ENCODE results near the gene VWDE.
"Not testable (repeated sequence)": the region's sequence is repeated elsewhere in the genome, so short reads cannot be mapped to it uniquely, and the experiment has no call there.

Gene VWDE

DNA sequence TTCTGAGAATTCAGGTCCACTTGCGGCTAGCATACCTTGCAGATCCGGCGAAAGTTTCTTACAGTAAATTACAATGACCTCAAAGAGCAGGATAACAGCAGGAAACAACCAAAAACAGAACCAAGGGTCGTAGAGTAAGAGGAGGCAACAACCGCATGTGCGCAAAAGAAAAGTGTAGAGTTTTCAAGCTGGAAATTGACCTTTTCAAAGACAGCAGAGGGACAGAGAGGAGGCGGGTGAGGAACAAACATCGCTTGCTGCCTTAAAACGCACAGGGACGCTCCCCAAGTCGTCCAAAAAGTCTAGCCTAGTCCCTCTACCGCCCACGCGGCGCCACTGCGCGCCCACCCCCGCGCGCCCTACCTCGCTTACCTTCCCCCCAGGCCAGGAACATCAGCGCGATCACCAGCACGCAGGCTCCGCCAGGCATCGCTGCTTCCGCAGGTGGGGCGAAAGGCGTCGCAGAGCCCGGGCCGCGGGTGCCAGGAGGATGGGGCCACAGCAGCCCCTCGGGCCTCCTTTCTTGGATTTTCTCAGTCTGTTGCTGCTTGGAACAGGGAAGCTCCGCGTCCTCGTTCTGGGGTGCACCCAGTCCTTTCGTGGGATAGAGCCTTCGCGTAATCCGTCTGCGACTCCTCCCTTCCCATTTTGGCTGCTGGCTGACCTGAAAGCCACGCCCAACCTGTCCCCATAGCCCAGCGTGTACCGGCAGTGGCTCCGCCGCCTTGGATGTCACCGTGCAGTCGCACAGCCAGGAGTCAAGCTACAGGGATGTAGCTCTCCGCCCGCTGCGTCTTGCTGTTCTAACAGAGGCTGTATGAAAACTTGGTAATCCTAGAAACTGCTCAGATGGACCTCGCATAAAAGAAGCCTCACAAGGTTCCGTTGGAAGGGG, at the start of gene VWDE:
VWDE (minus strand) TSS at position 579 of the 895 bp plus-strand sequence; CDS start at position 430, 149 bp downstream.
- DNase-seq: peak; percentile 69

DNA sequence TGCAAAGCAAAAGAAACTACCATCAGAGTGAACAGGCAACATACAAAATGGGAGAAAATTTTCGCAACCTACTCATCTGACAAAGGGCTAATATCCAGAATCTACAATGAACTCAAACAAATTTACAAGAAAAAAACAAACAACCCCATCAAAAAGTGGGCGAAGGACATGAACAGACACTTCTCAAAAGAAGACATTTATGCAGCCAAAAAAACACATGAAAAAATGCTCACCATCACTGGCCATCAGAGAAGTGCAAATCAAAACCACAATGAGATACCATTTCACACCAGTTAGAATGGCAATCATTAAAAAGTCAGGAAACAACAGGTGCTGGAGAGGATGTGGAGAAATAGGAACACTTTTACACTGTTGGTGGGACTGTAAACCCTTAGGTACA, 49.5 kb upstream of the VWDE start:
- DNase-seq: not testable (repeated sequence)

DNA sequence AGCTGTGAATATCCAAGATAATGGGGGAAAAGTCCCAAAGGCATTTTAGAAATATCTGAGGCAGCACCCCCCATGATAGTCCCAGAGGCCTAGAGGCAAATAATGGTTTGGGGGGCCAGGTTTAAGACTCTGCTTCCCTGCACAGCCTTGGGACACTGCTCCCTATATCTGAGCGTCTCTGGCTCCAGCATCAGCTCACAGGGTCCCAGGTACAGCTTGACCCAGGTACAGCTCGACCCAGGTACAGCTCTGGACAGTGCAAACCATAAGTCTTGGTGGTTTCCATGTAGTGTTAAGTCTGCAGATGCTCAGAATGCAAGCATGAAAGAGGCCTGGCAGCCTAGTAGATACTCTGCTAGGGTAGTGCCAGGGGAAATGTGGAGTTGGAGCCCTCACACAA, 47.0 kb upstream of the VWDE start:
- no peak for DNase-seq

DNA sequence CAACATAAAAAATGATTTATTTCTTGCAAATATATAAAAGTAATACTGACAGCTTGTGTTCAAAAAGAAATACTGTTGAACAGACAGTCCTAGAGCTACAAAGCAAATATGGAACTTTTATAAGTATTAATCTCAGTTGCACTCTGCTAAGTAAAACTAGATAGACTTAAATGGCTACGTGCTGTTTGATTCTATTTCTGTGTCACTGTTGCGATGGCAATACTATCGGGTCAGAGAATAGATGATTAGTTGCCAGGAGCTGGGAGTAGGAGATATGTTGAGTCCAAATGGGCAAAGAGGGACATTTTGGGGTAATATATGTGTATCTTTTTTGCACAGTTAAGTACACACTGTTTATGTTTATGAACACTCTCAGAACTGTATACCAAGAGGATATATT, 41.1 kb upstream of the VWDE start:
- no peak for DNase-seq

GRCh38 chr7:12440229-12440628, 36.6 kb upstream of the VWDE start:
- DNase-seq: no peak

- DNase-seq: no peak
These were observed 33.4 kb upstream of the VWDE start for GRCh38 chr7:12436896-12437535.

DNA sequence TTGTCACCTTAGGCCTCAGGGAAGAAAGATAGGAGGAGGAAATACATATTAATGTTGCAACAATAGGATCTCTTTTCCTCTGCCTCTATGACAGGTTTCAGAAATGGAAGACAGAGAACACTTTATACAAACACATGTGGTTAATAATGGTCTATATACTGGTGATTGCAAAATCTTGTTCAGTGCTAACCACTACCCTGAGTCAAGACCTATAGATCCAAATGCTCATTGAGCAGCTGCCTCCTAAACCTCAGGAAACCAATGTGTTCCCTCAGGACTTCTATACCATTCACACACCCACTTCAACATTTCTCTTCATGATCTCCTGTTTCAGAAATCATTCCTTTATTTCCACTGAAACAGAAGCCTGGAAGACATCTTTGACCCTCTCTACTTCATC, 32.5 kb upstream of the VWDE start:
- DNase-seq: no peak

DNA sequence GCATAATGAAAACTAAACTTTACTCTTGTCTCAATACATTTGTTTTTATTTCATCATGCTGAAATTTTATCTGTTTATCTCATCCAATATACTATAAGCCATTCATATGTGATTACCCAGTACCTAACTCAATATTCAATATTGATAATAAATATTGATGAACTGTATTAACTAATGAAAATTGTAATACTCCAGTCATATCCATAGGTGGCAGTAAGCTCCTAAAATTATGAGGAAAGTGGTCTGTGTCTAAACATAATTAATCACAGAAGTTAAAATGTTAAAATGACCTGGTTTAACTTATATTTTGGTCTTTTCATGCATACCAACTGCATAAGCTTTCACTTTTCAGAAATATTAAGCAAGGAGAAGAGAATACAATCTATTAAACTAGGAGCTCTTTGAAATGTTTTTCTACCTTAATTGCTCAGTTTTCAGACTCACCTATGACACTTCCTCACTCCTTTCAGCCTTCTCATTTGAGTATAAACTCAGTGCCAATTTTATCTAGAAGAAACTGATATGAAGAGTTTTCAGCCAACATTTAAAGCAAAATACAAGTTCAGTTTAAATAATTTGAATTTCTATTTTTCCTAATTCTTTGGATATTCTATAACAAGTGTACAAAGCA, 30.5 kb upstream of the VWDE start:
- no peak for DNase-seq

DNA sequence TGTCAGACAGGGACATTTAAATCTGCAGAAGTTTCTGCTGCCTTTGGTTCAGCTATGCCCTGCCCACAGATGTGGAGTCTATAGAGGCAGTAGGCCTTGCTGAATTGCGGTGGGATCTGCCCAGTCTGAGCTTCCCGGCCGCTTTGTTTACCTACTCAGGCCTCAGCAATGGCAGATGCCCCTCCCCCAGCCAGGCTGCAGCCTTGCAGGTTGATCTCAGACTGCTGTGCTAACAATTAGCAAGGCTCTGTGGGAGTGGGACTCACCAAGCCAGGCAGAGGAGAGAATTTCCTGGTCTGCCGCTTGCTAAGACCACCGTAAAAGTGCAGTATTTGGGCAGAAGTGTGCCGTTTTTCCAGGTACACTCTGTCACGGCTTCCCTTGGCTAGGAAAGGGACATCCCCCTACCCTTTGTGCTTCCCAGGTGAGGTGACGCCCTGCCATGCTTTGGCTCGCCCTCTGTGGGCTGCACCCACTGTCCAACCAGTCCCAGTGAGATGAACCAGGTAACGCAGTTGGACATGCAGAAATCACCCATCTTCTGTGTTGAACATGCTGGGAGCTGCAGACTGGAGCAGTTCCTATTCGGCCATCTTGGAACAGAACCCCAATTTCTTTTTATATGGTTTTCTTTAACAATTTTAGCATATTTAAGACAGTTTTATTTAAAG, 28.4 kb upstream of the VWDE start:
- DNase-seq: no peak

DNA sequence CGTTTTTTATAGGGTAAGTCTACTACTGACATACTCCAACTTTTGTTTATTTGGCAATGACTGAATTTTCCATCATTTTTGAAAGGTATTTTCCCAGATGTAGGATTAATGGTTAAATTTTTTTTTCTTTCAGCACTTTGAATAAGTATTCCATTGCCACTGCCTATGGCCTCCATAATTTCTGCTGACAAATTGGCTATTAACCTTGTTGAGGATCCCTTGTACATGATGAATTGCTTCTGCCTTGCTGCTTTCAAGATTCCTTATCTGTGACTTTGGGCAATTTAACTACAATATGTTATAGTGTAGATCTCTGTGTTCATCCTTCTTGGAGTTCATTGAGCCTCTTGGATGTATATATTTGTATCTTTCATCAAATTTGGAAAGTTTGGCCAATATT, 21.6 kb upstream of the VWDE start:
- DNase-seq: no peak

GRCh38 chr7:12423997-12424745, 20.5 kb upstream of the VWDE start:
- no peak for DNase-seq

GRCh38 chr7:12423355-12423996, 19.8 kb upstream of the VWDE start:
- DNase-seq: no peak

DNA sequence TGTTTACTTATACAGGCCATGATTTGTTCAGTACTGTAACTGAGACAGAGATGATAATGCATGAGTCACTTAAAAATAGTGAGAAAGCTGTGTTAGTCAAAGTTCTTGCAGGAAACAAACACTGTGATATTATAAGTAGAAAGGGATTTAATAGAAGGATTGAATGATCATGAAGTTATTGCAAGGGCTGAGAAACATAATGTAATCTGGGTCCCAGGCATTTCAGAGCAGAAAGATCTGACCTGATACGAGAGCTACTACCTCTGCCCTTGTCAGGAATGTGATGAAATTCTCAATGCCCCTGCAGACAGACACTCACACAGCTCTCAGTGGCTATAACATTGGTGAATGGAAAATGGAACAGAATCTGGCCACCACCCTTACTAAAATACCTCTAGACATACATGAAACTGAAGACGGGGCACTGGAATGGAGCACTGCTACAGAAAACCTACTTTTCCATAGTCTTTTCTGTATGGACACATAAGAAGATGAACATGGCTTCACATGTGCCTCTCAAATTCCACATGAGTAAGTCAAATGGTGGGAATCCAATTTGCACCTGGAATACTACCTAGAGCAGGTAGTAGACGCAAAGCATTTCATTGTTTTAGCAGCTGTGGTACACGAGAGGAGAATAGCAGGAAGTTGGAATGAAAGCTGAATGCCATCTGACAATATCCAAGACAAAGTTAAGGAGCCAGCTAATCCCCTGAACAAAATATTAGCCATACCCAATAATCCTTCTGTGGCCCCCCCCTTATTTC, 19.1 kb upstream of the VWDE start:
- DNase-seq: no peak

- DNase-seq: no peak
These were observed 14.8 kb upstream of the VWDE start for GRCh38 chr7:12418452-12418851.

GRCh38 chr7:12415072-12415471, 11.4 kb upstream of the VWDE start:
- no peak for DNase-seq

DNA sequence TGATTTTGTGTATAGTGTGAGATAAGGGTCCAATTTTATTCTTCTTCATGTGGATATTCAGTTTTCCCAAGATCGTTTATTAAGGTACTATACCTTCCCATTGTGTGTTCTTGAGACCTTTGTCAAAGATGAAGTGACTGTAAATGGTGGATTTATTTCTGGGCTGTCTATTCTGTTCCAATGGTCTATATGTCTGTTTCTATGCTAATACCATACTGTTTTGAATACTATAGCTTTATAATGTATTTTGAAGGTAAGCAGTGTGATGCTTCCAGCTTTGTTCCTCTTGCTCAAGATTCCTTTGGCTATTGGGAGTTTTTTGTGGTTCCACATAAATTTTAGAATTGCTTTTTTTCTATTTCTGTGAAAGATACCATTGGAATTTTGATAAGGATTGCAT, 8.7 kb upstream of the VWDE start:
- no peak for DNase-seq

- DNase-seq: no peak
These were observed 6.9 kb upstream of the VWDE start for GRCh38 chr7:12410523-12410922.

GRCh38 chr7:12409097-12409711, 5.5 kb upstream of the VWDE start:
- DNase-seq: no peak

- DNase-seq: not testable (repeated sequence)
These were observed 4.0 kb upstream of the VWDE start for GRCh38 chr7:12407652-12408051.

- DNase-seq: no peak
These were observed 1.3 kb downstream of the VWDE start for GRCh38 chr7:12402365-12402725.

Measured in stimulated activated CD4-positive, alpha-beta T cell treated with anti-CD3 and anti-CD28 coated beads, Interleukin-15, amount 100 ng/mL, for 24 hours (primary cell).